ENCODE measurements around the gene PLCL2.

Gene PLCL2

DNA sequence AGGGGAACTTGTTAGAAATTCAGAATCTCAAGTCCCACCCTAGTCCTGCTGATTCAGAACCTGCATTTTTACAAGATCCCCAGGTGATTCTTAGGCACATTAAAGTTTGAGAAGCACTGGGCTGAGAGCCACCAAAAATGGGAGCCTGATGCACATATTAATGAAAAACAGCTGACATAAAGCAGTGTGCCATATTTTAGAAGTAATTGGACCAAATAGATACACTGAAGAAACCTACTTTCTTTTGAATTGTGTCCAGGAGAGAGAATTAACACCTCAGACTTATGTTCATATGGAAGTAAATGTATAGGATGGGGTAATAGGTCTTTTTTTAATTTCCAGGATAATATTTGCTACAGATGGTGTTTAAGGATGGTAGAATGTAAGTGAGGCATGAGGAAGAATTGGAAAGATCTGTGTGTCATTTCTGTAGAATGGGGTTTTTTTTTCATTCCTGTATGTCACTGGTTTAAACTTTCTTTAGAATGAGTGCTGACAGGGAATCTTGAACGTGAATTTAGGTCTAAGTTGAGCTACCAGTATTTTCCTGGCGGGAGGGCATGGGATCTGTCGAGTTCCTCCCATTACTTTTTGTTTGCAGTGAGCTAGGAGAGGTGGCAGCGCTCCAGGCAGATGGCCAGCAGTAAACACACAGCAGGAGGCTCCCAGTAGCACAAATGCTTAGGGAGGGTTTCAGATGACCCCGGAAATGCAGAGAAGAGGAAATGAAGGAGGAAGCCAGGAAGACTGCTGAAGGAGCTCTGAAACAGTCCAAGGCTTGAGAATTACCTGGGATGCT is 185.6 kb downstream of the PLCL2 start:
- TF ChIP-seq, protein P1, sequence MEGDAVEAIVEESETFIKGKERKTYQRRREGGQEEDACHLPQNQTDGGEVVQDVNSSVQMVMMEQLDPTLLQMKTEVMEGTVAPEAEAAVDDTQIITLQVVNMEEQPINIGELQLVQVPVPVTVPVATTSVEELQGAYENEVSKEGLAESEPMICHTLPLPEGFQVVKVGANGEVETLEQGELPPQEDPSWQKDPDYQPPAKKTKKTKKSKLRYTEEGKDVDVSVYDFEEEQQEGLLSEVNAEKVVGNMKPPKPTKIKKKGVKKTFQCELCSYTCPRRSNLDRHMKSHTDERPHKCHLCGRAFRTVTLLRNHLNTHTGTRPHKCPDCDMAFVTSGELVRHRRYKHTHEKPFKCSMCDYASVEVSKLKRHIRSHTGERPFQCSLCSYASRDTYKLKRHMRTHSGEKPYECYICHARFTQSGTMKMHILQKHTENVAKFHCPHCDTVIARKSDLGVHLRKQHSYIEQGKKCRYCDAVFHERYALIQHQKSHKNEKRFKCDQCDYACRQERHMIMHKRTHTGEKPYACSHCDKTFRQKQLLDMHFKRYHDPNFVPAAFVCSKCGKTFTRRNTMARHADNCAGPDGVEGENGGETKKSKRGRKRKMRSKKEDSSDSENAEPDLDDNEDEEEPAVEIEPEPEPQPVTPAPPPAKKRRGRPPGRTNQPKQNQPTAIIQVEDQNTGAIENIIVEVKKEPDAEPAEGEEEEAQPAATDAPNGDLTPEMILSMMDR (IDR thresholded peaks at IDR 0.05): no peak

DNA sequence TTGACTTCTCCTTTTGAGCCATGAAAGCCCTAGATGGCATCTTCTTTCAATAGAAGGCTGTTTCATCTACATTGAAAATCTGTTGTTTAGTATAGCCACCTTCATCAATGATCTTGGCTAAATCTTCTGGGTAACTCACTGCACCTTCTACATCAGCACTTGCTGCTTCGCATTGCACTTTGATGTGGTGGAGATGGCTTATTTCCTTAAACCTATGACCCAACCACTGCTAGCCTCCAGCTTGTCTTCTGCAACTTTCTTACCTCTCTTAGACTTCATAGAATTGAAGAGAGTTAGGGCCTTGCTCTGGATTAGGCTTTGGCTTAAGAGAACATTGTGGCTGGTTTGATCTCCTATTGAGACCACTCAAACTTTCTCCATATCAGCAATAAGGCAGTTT is 189.8 kb downstream of the PLCL2 start:
- TF ChIP-seq, protein P1 (IDR thresholded peaks at IDR 0.05): no peak

DNA sequence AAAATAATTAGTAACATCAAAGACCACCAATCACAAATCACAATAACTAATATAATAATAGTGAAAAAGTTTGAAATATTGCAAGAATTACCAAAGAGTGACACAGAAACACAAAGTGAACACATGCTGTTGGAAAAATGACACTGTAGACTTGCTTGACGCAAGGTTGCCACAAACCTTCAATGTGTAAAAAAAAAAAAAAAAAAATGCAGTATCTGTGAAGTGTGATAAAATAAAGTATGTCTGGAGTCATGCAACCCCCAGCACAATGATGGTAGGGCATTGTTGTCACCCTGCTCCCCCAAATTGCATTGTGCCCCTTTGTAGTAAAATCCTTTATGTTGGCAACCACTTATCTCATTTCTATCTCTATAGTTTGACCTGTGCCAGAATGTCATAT is 190.6 kb downstream of the PLCL2 start:
- TF ChIP-seq, protein P1 (IDR thresholded peaks at IDR 0.05): no peak

DNA sequence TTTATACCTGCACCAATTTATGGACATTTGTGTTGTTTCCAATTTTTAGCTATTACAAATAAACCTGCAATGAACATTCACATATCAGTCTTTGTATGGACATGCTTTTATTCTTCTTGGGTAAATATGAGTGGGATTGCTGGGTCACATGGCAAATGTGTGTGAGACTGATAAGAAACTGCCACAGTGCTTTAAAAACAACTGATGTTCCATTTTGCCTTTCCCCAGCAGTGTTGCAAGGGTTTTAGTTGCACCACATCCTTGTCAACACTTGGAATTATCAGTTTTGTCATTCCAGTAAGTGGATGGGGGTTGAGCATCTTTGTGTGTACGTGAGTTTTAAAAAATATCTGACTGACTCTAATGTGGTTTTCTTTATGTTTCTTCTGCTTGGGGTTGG is 191.2 kb downstream of the PLCL2 start:
- TF ChIP-seq, protein P1 (IDR thresholded peaks at IDR 0.05): no peak

DNA sequence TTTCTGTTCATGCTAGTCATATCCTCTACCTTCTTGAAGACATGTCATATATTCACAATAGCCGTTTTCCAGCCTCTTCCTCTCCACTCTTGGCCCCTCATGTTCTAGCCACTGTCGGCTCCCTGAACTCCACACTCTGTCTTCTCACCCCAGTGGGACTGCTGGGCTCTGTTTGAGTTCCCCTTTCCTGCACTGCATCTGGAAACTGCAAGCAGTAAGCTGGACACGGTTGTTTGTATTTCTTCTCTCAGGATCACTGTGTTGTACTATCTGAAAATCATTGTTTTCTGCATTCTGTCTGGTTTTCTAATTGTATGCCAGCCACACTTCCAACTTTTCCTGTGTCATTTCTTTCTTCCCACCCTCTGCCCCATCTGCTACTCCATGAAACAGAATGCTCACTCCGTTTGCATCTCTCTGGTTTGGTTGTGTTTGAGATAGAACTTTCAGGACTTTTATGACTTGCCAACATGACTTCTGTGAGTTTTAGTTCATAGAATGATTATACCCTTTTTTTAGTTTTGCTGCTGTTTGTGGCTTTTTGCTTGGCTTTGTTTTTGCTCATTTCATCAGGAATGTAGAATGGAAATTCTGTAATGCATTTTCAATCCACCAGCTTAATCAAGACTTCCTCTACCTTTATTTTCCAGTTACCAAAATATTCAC is 192.3 kb downstream of the PLCL2 start:
- TF ChIP-seq, protein P1 (IDR thresholded peaks at IDR 0.05): no peak

DNA sequence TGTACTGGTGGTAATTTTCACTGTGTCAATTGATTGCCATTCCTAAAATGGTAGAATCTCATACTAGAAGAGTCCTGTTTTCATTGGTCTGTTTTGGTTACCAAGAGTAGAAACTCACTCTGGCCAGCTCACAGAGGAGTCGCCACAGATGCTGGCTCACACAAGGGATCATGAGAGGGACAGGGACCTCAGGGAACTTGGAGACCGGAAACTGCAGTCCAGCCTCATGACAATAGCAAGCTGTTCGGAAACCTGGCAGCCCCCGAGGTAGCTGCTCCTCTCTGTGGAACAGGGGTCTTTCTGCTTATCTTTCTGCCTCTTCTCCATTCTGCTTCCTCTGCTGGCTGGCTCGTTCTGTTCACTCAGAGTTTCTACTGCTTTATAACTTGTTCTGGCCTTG is 192.9 kb downstream of the PLCL2 start:
- TF ChIP-seq, protein P1 (IDR thresholded peaks at IDR 0.05): no peak

DNA sequence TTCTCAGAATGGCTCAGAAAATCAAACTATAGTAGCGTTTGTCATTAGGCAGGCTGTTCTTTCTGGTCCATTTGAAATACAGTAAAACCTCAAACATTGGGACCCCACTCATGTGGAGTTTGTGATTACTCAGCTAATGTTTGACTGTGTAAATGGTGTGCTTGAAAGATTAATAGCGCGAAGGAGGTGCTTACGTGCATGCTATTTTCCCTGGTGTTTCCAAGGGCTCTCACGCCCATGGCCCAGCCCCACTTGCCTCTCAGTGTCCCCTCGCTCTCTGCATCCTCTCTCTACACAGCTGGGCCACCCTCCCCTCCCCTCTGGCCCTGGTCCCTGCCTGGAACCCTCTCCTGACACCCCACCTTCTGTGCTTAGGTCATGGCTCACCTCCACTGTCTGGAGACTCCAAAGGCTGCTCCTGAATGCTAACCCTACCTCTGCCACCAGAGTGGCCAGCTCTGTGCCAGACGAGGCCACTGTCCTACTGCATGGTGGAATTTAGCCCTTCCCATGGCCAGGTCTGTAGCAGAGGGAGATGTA is 194.2 kb downstream of the PLCL2 start:
- TF ChIP-seq, protein P1 (IDR thresholded peaks at IDR 0.05): no peak
